Esophagus muscularis mucosa (tissue), 4 donors: ENCODE measurements around the gene NBEA. TPM values are rescaled to one million over a fixed set of nuclear protein-coding genes. Genes with fewer than 3 reads are reported as not detected.

Source experiments
- DNase-seq: peaks from one replicate; pipeline ENCODE4 v3.0.0-alpha.2; 2017; ENCODE audit errors: extremely low spot score
- H3K27ac ChIP-seq, 4 donors: fragments of 200-600 bp; sonication (generic); replicated peaks in 1 of 4; 1 replicate in 3 of 4; 2 replicates in 1 of 4; pipeline ENCODE4 v1.5.1; 2016 to 2019; ENCODE audit warnings: mild to moderate bottlenecking in 1 of 4
- H3K27me3 ChIP-seq, 4 donors: fragments of 200-600 bp; sonication (generic); one replicate each; pipeline versions ENCODE4 v1.5.1 to v1.6.0; 2016 to 2019
- H3K36me3 ChIP-seq, 4 donors: fragments of 200-600 bp; sonication (generic); one replicate each; pipeline ENCODE4 v1.5.1; 2016 to 2019
- H3K4me1 ChIP-seq, 4 donors: fragments of 200-600 bp; sonication (generic); one replicate each; pipeline ENCODE4 v1.5.1; 2016 to 2019
- H3K4me3 ChIP-seq, 4 donors: fragments of 200-600 bp; sonication (generic); 1 replicate in 2 of 4; 2 replicates in 2 of 4; pipeline ENCODE4 v1.5.1; 2016 to 2019; ENCODE audit warnings: mild to moderate bottlenecking in 4 of 4, moderate library complexity in 1 of 4
- H3K9me3 ChIP-seq, 4 donors: fragments of 200-600 bp; sonication (generic); 1 replicate in 3 of 4; 2 replicates in 1 of 4; pipeline ENCODE4 v1.5.1; 2016 to 2019
- CTCF ChIP-seq, 3 experiments: fragments of 200-600 bp in 2 of 3; fragments of 450-650 bp in 1 of 3; sonication (generic) in 2 of 3; IDR thresholded peaks; one replicate each; pipeline ENCODE4 v1.5.1; 2017 to 2019; ENCODE audit warnings: antibody characterized with exemption in 3 of 3, mild to moderate bottlenecking in 2 of 3, moderate library complexity in 1 of 3
- EP300 ChIP-seq: sonication (generic); formaldehyde crosslinking; IDR thresholded peaks from one replicate; pipeline ENCODE4 v1.6.1; 2017; ENCODE audit warnings: antibody characterized with exemption
- POLR2A ChIP-seq: fragments of 450-650 bp; IDR thresholded peaks from one replicate; pipeline ENCODE4 v1.6.1; 2017; ENCODE audit warnings: antibody characterized with exemption, moderate library complexity, mild to moderate bottlenecking, low read depth
- POLR2AphosphoS5 ChIP-seq, 2 donors: sonication (generic); formaldehyde crosslinking; IDR thresholded peaks; one replicate each; pipeline ENCODE4 v1.6.1; 2017; ENCODE audit warnings: antibody characterized with exemption in 2 of 2
- WGBS: methylation state at CpG from one replicate; pipeline ENCODE4 v1.1.5; 2018; 5-methylcytosine and 5-hydroxymethylcytosine counted together
- intact Hi-C: fragments of 100-400 bp; cut with DNase I; formaldehyde crosslinking; loops from one replicate; pipeline ENCODE4 v1.15.1; 2023
- total RNA-seq, 4 donors: library from RNA; depleted of rRNA; stranded (reverse); fragments of >200 nt; gene quantifications; one replicate each; pipeline versions ENCODE4 v1.1.0 to v1.2.1, GENCODE V29; 2016

Gene NBEA
- total RNA-seq, 4 donors from 2014 or later, result 21.0 to 30.8 (median 25.0) TPM

- WGBS, result 80% methylated on average over 2 of the region's 2 CpGs
- Histone ChIP-seq H3K4me3 (no peak overlapping the region), H3K36me3 (peaks cover 0 to 7% (median 0%) of the 10 kb centered on the region in 4 donors), H3K27me3 (no peaks in the 10 kb centered on the region), H3K4me1 (peaks cover 0 to 3% (median 0%) of the 10 kb centered on the region in 4 donors), H3K9me3 (no peaks in the 10 kb centered on the region), H3K27ac (no peak overlapping the region)
- TF ChIP-seq EP300, result no peak
- intact Hi-C loops, result no loop called here
- no peak for DNase-seq
Measured at GRCh38 chr13:35354285-35354684, 412.2 kb downstream of the NBEA start.

DNA sequence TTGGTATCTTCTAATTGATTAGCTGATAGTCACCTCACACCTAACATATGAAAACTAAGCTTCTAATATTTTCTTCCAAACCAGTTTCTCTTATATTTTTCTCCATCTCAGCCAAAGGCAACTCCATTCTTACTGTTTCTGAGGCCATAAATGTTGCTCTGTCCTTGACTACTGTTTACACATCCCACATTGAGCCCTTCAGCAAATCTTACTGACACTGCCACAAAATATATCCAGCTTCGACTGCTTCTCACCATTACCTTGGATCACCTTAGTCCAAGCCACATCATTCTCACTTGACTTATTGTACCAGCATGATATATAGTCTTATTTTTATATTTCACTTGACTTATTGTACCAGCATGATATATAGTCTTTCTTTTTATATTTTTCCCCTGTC, 412.8 kb downstream of the NBEA start:
- TF ChIP-seq EP300, result no peak
- WGBS, result 86% methylated on average over 1 of the region's 1 CpG
- no peaks in the 10 kb centered on the region for H3K9me3 ChIP-seq
- H3K27me3 ChIP-seq, result no peaks in the 10 kb centered on the region
- no peak for DNase-seq
- intact Hi-C loops, result no loop called here
- H3K4me1 ChIP-seq, result no peaks in the 10 kb centered on the region
- H3K36me3 ChIP-seq, result peaks cover 0 to 7% (median 0%) of the 10 kb centered on the region in 4 donors
- H3K27ac ChIP-seq, result no peak overlapping the region
- no peak overlapping the region for H3K4me3 ChIP-seq

DNA sequence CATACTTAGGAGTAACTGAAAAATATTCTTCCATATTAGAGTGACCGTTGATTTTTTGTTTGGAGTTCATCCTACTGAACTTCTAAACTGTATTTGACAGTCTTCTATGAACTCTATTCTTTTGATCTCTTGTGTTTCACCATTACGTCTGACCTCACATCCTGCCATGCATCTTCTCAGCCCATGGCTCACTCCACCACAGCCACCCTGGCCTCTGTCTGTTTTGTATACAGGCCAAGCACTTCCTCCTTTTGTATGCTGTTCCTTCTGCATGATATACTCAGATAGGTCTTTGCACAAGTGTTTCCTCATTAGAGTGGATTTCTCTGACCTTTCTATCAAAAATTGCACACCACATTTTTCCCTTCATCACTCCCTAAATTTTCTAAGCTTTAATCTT, 414.5 kb downstream of the NBEA start:
- Histone ChIP-seq H3K36me3 (peaks cover 0 to 7% (median 0%) of the 10 kb centered on the region in 4 donors), H3K4me3 (no peak overlapping the region), H3K4me1 (no peaks in the 10 kb centered on the region), H3K27ac (no peak overlapping the region), H3K27me3 (no peaks in the 10 kb centered on the region), H3K9me3 (no peaks in the 10 kb centered on the region)
- intact Hi-C loops, result no loop called here
- no peak for DNase-seq
- WGBS, result 61% methylated on average over 2 of the region's 2 CpGs
- no peak for TF ChIP-seq CTCF (IDR thresholded peaks at IDR 0.05)
- TF ChIP-seq POLR2A, result no peak
- no peak for TF ChIP-seq EP300
- no peak for TF ChIP-seq POLR2AphosphoS5 (IDR thresholded peaks at IDR 0.05)

GRCh38 chr13:35365883-35366282, 423.8 kb downstream of the NBEA start:
- DNase-seq, result no peak
- Histone ChIP-seq H3K9me3 (peaks cover 3 to 14% (median 9%) of the 10 kb centered on the region in 4 donors), H3K36me3 (no peaks in the 10 kb centered on the region), H3K27ac (no peak overlapping the region), H3K4me3 (no peak overlapping the region), H3K27me3 (no peaks in the 10 kb centered on the region), H3K4me1 (peaks cover 0 to 6% (median 0%) of the 10 kb centered on the region in 4 donors)
- TF ChIP-seq POLR2AphosphoS5 (IDR thresholded peaks at IDR 0.05) (no peak), POLR2A (no peak), CTCF (IDR thresholded peaks at IDR 0.05) (no peak), EP300 (no peak)
- WGBS, result 83% methylated on average over 1 of the region's 1 CpG
- intact Hi-C loops, result no loop called here

DNA sequence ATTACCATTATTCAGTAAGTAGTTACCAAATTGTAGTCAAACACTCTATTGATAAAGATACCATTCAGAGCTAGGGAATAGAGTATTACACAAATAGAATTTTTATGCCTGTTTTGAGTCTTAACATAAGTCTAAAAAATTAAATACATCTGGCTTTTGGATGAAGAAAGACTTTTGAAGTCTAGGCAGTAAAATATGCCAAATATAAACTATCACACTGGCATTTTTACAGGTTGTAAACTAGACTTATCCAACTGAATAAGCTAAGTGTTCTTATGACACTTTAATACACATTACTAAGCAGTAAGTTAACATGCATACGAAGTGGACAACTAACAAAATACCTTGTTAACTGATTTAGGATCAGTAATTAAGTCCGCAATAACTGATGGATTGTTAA, 425.5 kb downstream of the NBEA start:
- TF ChIP-seq POLR2AphosphoS5 (IDR thresholded peaks at IDR 0.05), result no peak
- TF ChIP-seq EP300, result no peak
- no peak for TF ChIP-seq POLR2A
- no peak for TF ChIP-seq CTCF (IDR thresholded peaks at IDR 0.05)
- 50% methylated on average over 2 of the region's 2 CpGs for WGBS
- intact Hi-C loops, result no loop called here

DNA sequence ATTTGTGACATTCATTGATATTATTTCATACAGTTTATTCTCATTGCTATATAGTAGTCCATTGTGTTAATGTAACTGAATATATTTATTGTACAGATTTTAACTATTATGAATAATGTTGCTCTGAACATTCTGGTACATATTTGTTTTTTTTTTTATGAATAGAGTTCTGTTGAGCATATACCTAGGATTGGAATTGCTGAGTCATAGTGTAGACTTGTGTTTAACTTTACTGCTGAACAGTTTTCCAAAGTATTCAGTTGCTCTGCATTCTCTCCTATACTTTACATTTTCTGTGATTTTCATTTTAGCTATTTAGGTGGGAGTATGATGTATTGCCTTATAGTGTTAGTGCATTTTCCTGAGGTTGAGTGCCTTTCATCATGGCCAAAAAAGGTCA, 436.9 kb downstream of the NBEA start:
- DNase-seq, result no peak
- intact Hi-C loops, result no loop called here
- no peak overlapping the region for H3K27ac ChIP-seq
- H3K27me3 ChIP-seq, result no peaks in the 10 kb centered on the region
- no peaks in the 10 kb centered on the region for H3K36me3 ChIP-seq
- no peaks in the 10 kb centered on the region for H3K9me3 ChIP-seq
- no peak overlapping the region for H3K4me3 ChIP-seq
- peaks cover 3 to 7% (median 5%) of the 10 kb centered on the region in 4 donors for H3K4me1 ChIP-seq
- no peak for TF ChIP-seq CTCF (IDR thresholded peaks at IDR 0.05)
- TF ChIP-seq EP300, result no peak

More for the DNA sequence above, 425.5 kb downstream of the NBEA start:
- DNase-seq, result no peak
- H3K36me3 ChIP-seq, result no peaks in the 10 kb centered on the region
- no peak overlapping the region for H3K4me3 ChIP-seq
- H3K4me1 ChIP-seq, result peaks cover 0 to 6% (median 0%) of the 10 kb centered on the region in 4 donors
- no peak overlapping the region for H3K27ac ChIP-seq
- no peaks in the 10 kb centered on the region for H3K27me3 ChIP-seq
- peaks cover 3 to 28% (median 14%) of the 10 kb centered on the region in 4 donors for H3K9me3 ChIP-seq
